Measurements from ENCODE around the gene RSPO4.

The RSPO4 gene

DNA sequence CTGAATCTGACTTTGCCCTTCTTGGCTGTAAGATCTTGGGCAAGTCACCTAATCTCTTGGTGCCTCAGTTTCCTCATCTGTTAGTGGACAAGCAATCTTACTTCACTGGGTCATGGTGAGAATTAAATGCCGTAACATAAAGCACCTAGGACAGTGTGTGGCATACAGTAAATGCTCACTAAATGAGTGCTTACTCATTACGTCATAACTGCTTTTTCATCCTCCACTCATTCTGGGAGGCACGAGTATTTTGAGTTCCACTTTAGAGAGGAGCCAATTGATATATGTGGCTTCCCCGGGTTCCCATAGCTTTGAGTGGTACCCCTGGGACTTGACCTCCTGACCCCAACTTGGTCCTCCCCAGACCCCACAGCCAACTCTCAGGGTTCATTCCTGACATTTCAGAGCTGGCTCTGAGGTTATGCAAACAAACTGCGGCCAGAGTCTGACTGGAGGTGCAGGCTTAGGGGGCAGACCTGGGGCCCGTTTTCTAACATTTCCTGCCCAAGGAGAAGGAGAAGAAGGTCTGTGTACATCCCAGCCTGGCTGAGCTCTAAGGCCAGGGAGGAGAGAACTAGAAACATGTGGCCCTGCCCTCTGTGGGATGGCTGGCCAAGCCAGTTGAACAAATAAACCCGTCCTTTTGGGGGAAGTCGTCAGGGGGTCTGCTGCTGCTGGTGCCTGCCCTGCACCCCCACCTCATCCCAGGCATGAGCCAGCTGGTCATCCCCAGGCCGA, 91.8 kb downstream of the RSPO4 start:
- no peak for DNase-seq (ENCODE audit: low spot score)

DNA sequence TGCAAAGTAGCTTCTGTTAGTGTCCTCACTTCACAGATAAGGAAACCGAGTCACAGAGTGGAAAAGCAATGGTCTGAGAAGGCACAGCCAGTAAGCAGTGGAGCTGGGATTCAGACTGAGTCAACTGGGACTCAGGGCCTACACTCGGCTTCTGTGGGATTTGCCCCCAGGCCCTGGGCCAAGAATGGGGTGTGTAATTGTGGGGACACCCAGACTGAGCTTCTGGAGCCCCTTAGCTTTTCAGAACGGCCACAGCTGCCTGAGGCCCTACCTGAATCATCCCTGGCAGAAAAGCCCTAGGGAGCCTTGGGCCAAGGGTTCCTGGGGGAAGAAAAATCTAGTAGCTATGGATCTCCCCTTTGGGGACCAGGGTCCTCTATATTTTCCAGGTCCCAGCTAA, 92.5 kb downstream of the RSPO4 start:
- DNase-seq (ENCODE audit: low spot score): no peak
